HG02885 (cell line): ENCODE measurements around the gene STK17A.
"Not testable (repeated sequence)": the region's sequence is repeated elsewhere in the genome, so short reads cannot be mapped to it uniquely, and the experiment has no call there.

Experiments used
- ATAC-seq: cut with Tn5 transposase; IDR thresholded peaks from one replicate; pipeline ENCODE4 v1.9.1; 2021; ENCODE audit warnings: mild to moderate bottlenecking; ENCODE audit not compliant: unreplicated experiment, poor library complexity

Gene STK17A

DNA sequence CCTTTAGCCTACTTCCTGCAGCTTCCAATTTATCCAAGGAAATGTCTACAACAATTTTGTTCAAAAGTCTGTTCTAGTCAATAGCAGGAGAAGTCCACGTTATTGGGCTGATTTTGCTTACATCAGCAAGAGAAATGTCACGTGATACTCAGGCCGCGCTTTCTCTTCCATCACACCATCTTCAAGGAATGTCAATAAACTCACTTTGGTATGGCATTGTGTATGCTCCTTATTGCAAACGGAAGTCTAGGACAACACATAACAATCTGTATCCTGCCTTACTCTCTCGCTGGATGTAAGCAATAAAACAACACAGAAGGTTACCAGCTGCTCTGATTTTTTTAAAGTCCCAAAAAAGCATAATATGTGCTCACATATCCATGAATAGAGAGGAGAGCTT is 17.1 kb upstream of the STK17A start:
- no peak for ATAC-seq

DNA sequence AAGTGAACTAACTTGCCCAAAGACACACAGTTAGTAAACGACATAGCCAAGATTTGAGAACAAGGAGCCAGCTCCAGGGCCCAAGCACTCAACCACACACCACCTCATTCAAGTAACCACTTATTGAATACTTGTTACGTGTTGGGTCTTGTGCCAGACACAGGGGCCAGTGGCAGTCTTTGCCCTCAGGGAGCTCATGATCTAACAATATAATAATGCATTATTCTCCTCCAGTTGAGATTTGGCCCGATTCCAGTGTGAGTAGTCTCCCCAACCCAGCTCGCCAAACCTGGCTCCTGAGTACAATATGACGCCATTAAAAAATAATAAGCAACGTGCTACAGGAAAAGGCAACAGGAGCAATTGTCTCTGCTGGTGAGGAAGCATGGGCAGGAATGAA is 14.4 kb upstream of the STK17A start:
- no peak for ATAC-seq

DNA sequence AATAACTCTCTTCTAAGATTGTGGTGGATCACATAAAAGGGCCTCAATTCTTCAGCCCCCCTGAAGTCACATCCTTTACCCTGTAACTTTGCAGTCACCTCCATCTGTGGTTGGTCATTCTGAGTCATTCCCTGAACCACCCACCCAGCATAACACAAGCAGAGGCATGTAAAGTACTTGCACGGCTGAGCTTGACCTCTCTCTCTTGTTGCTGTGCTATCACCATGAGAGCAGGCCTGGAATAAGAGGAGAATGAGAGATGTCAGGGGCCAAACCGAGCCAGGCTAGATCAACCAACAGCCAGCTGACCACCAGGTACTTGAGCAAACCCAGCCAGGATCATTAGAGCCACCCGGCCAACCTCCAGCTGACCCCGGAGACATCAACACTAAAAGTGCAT is 13.5 kb upstream of the STK17A start:
- ATAC-seq, result peak; percentile 87

DNA sequence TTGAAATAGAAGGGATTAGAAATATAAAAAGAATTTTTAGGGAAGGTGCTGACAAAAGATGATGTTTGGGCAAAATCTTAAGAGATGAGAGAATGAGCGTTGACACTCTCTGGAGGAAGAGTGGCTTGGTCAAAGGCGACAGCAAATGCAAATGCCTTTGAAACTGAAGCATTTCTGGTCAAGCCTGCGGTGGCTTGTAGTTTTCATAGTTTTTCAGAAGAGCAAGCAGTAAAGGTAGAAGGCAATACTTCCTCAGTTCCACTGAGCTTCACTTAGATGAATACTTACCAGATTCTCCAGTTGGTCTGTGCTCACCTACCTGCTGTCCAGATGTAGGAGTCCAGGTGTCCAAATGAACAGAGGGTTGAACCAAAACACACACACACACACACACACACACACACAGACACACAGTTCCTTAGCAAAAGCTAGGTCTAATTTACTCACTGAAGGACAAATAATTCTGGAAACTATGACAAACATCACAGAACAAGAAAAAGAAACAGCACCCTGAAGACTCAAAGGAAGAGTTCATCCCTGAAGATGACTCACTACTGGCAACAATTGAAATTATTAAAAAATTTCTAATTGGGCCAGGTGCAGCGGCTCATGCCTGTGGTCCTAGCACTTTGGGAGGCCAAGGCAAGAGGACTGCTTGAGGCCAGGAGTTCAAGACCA is 12.1 kb upstream of the STK17A start:
- ATAC-seq, result peak; percentile 85

DNA sequence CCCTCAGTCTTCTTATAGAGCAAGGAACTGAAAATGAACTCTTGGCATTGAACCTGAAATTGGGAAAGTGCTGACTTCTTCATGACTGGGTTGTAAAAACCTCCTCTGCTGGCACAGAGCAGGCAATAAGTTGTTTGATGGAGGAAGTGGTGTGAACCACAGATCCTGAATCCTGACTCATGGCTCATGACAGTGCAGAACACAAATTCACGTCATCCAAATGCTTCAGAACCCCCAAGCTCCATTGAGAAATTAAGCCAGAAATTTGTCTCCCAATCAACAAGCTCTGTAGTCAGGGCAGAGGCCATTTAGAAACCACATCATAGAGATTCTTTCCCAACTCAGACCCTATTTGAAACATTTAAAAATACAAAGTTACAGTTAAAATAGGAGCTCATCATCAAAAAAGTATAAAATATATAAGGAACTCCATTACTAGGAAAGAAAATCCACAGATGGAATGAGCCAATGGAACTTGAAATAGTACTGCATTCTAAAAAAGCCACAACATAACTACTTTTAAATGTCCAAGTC is 10.3 kb upstream of the STK17A start:
- ATAC-seq, result no peak

DNA sequence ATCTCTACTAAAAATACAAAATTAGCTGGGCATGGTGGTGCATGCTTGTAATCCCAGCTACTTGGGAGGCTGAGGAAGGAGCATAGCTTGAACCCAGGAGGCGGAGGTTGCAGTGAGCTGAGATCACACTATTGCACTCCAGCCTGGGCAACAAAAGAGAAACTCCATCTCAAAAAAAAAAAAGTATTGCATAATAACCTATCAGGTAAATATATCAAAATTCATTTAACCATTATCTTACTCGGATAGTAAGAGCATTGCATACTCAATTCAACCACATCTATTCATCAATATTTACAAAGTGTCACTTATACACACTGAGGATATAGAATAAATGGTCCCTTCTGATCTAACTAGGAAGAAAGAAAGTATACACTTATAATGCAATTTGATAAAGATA is 9.1 kb upstream of the STK17A start:
- ATAC-seq, result not testable (repeated sequence)

DNA sequence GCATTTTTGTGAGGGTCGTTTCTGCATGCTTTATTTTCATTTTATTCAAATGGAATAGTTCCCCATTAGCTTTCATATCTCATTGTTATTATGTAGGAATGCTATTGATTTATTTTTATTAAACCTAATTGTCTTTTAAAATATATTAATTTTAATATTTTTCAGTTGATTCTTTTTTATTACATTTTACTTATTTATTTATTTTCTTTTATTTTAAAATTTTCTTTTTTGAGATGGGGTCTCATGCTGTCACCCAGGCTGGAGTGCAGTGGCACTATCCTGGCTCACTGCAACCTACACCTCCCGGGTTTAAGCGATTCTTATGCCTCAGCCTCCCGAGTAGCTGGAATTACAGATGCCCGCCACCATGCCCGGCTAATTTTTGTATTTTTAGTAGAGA is 7.4 kb upstream of the STK17A start:
- ATAC-seq, result no peak

DNA sequence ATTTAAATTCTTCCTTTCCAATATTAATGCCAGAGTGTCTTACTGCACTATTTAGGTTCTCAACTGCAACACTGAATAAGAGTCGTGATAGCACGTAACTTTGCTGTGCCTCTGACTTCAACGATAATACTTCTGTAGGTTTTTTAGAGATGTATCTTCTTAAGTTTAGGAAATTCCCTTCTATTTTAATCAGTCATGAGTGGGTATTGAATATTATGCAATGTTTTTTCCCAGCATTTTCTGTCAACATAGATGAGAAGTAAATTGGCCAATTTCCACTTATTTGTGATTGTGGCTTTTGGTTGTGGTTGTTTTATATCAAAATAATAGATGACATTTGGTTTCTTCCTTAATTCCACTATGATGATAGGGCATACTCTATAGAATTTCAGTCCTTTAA is 6.7 kb upstream of the STK17A start:
- no peak for ATAC-seq

DNA sequence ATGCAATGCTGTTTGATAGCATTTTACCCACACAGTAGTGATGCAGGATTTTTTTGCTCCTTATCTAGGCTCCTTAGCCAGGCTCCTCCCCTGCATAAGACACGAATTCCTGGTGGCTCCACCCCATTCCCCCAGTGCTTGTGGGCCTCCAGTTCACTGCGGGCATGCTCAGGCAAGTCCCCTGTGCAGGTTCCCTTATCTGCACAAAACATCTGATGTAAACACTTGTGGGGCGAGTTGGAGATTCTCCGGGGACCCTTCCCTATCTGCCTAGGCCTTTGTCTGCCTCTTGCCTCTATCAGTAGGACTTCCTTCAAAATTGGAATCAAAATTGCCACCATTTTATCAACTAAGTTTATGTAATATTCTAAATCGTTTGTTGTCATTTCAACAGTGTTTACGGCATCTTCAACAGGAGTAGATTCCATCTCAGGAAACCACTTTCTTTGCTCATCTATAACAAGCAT is 5.4 kb upstream of the STK17A start:
- no peak for ATAC-seq

DNA sequence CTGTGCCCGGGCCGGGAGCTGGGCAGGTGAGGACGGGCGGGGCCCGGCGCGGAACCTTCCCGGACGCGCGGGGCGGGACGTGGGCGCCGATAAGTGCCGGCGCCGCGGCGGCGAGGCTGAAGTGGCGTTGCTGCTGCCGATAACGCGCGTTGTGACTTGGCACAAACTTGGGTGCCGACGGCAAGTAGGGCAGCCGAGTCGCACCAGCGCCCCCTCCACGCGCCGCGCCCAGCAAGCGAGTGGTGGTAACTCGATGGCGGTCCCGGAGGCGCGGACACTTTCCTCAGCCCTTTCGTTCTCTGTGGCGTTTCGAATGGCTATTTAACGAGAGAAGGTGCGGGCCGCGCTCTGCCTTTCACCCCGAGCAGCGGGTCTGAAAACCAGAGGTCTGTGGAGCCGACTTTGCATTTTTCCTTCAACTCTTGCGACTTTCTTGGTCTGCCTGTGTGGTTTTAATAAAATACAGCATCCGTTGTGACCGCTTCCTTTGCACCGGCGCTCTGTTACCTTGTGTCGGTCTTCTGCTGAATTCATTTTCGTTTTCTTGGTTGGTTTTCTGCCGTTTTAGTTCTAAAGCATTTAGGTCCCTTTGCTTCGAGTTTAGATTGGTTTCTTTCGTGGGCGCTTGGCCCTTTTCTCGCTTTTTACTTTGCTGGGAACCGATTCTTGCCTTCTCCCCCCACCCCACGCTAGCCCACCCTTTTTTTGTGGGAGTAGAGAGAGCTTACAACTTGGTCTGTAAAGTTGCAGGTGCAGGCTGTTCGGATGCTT is 701 bp downstream of the STK17A start:
- ATAC-seq, result peak; percentile 15

DNA sequence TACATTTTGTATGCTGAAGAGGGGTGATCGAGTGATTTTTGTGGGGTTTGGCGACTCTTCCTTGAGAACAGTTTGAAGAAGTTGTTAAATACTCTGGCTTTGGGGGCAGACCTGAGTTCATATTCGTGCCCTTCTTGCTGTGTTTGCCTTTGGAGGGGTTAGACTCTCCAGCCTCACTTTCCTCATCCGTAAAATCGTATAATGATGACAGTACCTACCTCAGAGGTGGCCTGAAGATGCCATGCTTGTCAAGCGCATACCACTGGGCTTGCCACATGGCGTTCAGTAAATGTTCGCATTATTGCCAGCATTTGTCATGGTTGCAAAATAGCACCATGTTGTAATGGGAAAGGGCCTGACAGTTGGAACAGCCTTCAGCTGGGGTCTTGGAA is 1.3 kb downstream of the STK17A start:
- no peak for ATAC-seq

DNA sequence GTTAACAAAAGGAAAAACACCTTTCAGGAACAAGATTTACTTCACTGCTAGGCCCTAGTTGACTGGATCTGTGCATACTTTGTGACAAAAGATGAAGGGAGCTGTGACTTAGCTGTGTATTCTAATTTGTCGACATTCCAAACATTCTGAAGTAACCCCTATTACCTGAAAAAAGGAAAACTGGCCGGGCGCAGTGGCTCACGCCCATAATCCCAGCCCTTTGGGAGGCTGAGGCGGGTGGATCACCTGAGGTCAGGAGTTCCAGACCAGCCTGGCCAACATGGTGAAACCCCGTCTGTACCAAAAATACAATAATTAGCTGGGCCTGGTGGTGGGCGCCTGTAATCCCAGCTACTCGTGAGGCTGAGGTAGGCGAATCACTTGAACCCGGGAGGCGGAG is 1.8 kb downstream of the STK17A start:
- ATAC-seq, result not testable (repeated sequence)

DNA sequence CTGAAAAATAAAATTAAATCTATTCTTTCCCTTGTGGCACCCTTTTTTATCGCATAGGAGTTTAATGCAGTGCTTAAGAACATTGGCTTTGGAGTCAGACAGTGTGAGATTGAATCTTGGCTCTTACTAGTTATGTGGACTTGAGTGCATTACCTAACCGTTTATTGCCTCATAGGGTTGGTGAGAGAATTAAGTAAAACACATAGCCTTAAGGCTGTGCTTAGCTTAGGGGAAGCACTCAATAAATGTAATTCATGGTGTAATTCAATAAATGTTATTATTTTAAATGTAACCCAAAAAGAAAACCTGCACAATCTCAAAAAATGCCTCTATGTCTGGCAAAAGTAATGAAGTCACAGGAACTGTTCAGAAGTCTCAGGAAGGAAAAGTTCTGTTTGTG is 2.7 kb downstream of the STK17A start:
- ATAC-seq, result no peak

DNA sequence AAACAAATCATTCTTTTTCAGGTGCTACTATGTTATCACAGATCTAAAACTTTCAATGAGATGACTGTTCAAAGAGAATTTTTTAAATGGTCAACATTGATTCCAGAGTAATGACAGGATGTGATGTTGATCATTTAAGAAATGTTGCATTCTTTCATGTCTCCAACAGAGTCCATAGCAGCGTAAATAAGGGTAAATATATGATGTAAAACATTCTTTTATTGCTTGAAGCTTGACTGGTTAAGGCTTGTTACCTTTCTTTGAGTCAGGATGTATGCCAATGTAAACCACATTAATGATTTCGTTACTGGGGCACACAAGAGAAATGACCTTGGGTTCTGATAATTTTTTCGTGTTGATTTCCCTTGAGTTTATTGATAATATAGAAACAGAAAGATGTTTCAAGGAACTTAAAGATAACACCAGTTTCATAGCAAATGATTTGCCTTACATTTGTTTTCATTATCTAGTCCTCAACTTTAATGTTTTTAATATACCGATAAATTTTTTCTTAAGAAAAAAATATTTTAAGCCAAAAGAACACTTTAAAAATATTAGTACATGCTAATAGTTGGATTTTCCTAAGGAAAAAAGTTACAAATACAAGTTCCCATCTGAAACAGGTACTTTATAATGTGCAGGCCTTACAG is 3.5 kb downstream of the STK17A start:
- ATAC-seq, result no peak

DNA sequence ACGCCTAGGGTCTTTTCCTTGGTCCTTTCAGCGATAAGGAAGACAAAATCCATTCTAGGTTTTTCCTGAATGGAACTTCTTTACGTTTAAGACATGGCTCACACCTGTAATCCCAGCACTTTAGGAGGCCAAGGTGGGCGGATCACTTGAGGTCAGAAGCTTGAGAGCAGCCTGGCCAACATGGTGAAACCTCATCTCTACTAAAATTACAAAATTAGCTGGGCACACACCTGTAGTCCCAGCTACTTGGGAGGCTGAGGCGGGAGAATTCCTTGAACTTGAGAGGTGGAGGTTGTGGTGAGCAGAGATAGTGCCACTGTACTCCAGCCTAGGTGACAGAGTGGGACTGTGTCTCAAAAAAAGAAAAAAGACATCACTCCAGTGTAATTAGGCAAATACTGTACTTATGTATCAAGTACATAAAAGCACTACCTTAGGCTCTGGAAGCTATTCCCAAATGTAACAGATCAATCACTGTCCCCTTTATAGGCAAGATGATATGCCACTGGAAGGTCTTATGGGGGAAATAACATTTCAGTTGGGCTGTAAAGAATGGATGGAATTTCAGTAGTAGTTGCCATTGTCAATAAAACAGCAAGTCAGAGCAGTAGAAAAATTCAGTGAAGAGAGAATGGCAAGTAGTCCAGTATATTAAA is 5.7 kb downstream of the STK17A start:
- no peak for ATAC-seq

DNA sequence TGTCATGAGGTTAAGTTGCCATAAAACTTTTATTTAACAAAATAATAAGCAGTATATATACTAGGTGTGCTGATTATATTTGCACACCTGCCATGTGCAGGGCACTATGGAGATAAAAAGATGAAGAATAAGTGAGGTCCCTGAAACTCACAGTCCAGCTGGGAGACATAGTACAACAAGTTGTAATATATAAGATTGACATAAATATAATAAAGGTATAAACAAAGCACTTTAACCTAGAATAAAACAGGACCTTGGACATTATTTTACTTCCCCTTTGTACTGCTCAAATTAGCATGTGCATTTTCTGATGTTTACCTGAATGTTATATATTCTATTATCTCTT is 6.2 kb downstream of the STK17A start:
- ATAC-seq, result no peak

DNA sequence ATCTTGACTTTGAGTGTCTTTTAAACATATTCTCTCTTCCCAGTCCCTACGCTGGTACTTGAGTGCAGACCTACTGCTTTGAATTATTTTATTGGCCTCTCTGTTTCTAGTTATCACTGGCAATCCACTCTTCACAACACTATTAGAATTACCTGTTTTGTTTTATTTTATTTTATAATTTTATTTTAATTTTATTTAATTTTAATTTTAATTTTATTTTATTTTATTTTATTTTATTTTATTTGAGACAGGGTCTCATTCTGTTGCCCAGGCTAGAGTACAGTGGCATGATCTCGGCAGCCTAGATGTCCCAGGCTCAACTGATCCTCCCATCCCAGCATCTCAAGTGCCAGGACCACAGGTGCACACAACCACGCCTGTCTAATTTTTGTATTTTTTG is 6.8 kb downstream of the STK17A start:
- no peak for ATAC-seq

DNA sequence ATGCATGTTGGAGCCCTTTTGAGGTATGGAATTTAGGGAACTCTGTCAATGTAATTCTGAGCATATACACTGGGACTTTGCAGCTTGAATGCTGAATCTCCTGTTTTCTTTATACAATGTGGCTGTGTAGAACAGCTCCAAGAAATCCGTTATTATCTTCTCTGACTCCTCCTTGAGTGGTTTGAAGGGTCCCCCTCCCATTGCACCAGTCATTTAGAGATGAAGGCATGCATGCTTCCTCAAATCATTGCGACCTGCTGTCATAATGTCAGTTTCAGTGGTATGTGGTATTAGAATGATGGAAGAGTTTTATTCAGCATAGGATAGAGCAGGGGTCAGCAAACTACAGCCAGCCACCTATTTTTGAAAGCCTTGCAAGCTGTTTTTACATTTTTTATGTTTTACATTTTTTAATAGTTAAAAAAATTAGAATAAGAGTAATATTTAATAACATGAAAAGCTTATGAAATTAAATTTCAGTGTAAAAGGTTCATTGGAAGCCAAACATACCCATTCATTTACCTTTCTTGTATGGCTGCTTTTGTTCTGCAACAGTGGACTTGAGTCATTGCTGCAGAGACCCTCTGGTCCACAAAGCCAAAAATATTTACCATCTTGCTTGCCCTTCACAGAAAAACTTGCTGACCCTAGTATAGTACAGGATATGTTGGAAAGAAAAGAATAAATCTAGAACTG is 8.1 kb downstream of the STK17A start:
- ATAC-seq, result peak; percentile 73

DNA sequence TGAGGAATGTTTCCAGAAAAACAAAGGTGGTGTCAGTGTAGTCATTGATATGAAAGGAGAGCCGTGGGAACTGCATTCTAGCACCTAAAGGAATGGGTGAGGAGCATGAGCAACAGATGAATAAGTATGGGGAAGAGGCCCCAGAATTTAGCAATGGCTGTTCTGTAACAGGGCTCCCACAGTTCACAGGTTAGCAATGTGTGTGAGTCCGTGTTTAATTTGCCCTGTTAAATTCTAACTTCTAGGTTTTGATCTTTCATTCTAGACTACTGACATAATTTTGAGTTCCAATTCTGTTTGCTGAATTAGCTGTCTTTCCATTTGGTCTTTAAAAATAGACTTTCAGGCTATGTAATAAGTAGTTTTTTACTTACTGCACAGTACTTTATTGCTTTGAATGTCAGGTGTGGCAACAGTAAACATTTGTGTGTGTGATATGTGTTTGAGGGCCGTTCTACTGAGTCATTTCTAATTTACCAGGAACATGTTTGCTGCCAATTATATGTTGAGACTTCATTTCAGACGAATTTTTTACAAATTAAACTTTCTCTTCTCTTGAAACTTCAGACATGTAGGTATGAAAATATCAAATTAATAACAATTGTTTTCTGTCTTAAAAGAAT is 8.8 kb downstream of the STK17A start:
- peak; percentile 30 for ATAC-seq

DNA sequence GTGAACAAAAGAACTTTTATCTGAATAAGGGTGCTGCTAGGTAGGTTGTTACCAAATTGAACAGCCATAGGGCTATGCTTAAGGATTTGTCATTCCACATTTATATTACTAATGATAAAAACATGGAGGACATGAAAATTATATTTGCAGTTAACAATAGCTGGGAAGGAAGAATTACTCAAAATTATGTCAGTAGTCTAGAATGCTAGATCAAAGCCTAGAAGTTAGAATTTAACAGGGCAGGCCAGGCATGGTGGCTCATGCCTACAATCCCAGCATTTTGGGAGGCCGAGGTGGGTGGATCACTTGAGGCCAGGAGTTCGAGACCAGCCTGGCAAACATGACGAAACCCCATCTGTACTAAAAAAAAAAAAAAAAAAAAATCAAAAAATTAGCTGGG is 9.4 kb downstream of the STK17A start:
- no peak for ATAC-seq
